ENCODE measurements around the gene ZNF570.

- TF ChIP-seq ADNP (CRISPR knock-in tag; IDR thresholded peaks at IDR 0.05) = no peak
- no peak for TF ChIP-seq CTCF (CRISPR knock-in tag; IDR thresholded peaks at IDR 0.05)
- TF ChIP-seq BRCA1 (CRISPR knock-in tag; IDR thresholded peaks at IDR 0.05) = no peak
- no peak for TF ChIP-seq SMARCC2 (IDR thresholded peaks at IDR 0.05)
- TF ChIP-seq KLF16 (CRISPR knock-in tag; IDR thresholded peaks at IDR 0.05) = no peak
- no peak for TF ChIP-seq DNMT3B (CRISPR knock-in tag; conservative IDR thresholded peaks at IDR 0.05)
- no peak for TF ChIP-seq ZNF740 (CRISPR knock-in tag; IDR thresholded peaks at IDR 0.05)
- TF ChIP-seq ZBED4 (CRISPR knock-in tag; IDR thresholded peaks at IDR 0.05; ENCODE audit: borderline replicate concordance) = no peak
- TF ChIP-seq POLR2A (IDR thresholded peaks at IDR 0.05; ENCODE audit: insufficient read depth in 1 of 2, low read depth in 2 of 2, low read length in 2 of 2) = no peak
Observed at GRCh38 chr19:37537391-37537947, 68.3 kb downstream of the ZNF570 start.
